Parathyroid adenoma (tissue), 2 donors: ENCODE results near the gene CD151.

ENCODE experiments used
- H2AFZ ChIP-seq: fragments of 300-600 bp; sonication (generic); one replicate; pipeline ENCODE4 v1.7.0; 2017; ENCODE audit warnings: antibody characterized with exemption, mild to moderate bottlenecking
- H3K27ac ChIP-seq: fragments of 300-600 bp; sonication (generic); one replicate; pipeline ENCODE4 v1.7.0; 2017
- H3K27me3 ChIP-seq: fragments of 300-600 bp; sonication (generic); one replicate; pipeline ENCODE4 v1.7.0; 2017; ENCODE audit warnings: low read length; ENCODE audit not compliant: control insufficient read depth, insufficient read depth
- H3K36me3 ChIP-seq: fragments of 300-600 bp; sonication (generic); one replicate; pipeline ENCODE4 v1.7.0; 2017; ENCODE audit warnings: low read length; ENCODE audit not compliant: control insufficient read depth, insufficient read depth
- H3K4me1 ChIP-seq: fragments of 300-600 bp; sonication (generic); one replicate; pipeline ENCODE4 v1.7.0; 2017; ENCODE audit warnings: control low read depth
- H3K4me2 ChIP-seq: fragments of 300-600 bp; sonication (generic); one replicate; pipeline ENCODE4 v1.7.0; 2017; ENCODE audit warnings: low read length
- H3K4me3 ChIP-seq: fragments of 300-600 bp; sonication (generic); one replicate; pipeline ENCODE4 v1.7.0; 2017; ENCODE audit warnings: low read depth, low read length
- H3K79me2 ChIP-seq: fragments of 300-600 bp; sonication (generic); one replicate; pipeline ENCODE4 v1.7.0; 2017; ENCODE audit warnings: control low read depth
- H3K9ac ChIP-seq: fragments of 300-600 bp; sonication (generic); one replicate; pipeline ENCODE4 v1.7.0; 2017; ENCODE audit warnings: mild to moderate bottlenecking
- H3K9me3 ChIP-seq: fragments of 300-600 bp; sonication (generic); one replicate; pipeline ENCODE4 v1.7.0; 2017; ENCODE audit warnings: low read length; ENCODE audit not compliant: control insufficient read depth
- CTCF ChIP-seq: fragments of 300-600 bp; sonication (generic); IDR thresholded peaks from one replicate; pipeline ENCODE4 v1.7.0; 2017; ENCODE audit warnings: antibody characterized with exemption, mild to moderate bottlenecking
- donor health status: primary hyperparathyroidism.

Gene CD151

DNA sequence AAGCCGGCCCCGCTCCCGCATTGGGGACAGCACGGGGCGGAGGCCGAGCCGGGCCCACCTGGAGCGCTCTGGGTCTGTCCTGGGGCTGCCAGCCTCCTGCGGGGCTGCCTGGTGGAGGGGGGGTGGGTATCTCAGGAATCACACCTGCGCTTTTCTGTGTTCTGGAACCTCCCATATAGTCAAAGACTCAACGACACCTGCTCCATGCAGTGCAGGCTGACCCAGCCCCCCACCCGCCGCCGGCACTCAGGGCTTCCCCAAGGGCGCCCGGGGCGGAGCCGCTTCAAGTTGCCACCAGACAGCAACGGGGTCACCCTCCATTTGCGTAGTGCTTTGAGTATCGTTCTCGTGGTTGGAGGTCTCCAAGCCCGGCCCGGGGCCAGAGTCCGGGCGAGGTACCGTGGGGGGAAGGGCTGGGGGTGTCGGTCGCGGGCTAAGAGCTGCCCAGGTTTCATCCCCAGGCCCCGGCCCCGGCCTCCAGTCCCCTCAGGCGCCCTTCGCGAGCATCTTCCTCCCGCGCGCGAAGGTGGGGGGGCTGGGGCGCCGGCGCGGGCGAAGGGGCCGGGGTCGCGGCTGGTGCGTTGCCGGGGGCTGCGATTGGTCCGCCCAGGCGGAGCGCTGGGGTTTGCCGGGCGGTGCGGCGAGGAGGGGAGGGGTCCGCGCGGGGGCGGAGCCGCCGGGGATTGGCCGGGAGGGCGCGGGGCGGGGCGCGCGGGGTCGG, 16.5 kb downstream of the CD151 start:
- Histone ChIP-seq H3K4me1 (no peaks in the 10 kb centered on the region), H3K9ac (no peak overlapping the region), H3K27me3 (no peaks in the 10 kb centered on the region), H3K36me3 (no peaks in the 10 kb centered on the region), H3K4me3 (no peak overlapping the region), H3K4me2 (no peak overlapping the region), H3K9me3 (no peaks in the 10 kb centered on the region), H3K27ac (no peak overlapping the region), H2AFZ (no peak overlapping the region), H3K79me2 (no peaks in the 10 kb centered on the region)
- TF ChIP-seq CTCF = no peak

DNA sequence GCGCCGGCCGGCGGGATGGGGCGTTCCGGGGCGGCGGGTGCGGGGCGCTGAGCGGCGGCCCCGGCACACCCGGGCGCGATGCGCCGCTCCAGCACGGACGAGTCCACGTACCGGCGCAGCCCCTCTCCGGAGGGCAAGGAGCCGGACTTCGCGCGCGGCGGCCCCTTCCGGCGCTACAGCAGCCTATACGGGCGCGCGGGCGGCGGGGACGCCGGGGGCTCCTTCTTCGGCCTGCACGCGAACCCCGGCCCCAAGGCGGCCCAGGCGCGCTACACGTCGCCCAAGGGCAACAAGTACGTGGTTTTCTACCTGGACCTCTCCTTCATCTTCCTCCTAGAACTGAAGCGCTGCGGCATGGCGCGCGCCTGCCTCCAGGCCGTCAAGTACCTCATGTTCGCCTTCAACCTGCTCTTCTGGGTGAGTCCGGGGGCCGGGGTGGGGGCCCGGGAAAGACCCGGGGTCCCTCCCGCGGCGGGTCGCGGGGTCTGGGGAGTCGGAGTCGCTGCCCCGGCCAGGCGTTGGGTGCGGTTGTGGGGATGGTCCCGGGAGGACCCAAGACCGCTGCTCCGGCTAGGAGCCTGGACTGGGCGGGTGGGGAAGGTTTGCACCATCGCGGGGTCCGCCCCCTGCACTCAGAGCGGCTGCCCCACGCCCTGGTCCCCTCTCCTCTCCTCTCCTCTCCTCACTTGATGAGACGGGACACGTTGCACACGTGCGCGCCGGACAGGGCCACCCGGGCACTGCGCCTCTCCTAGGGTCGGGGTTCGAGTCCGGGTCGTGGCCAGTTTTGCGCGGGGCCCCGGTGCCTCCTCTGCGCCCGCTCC, 17.4 kb downstream of the CD151 start:
- H3K79me2 ChIP-seq = no peaks in the 10 kb centered on the region
- H3K27me3 ChIP-seq = no peaks in the 10 kb centered on the region
- no peak overlapping the region for H2AFZ ChIP-seq
- H3K9me3 ChIP-seq = no peaks in the 10 kb centered on the region
- no peaks in the 10 kb centered on the region for H3K4me1 ChIP-seq
- no peaks in the 10 kb centered on the region for H3K36me3 ChIP-seq
- no peak overlapping the region for H3K27ac ChIP-seq
- H3K9ac ChIP-seq = no peak overlapping the region
- H3K4me3 ChIP-seq = no peak overlapping the region
- no peak for TF ChIP-seq CTCF
- H3K4me2 ChIP-seq = no peak overlapping the region

GRCh38 chr11:850775-851763, 18.3 kb downstream of the CD151 start:
- Histone ChIP-seq H3K4me3 (no peak overlapping the region), H3K4me2 (no peak overlapping the region), H3K4me1 (no peaks in the 10 kb centered on the region), H3K27me3 (no peaks in the 10 kb centered on the region), H3K9ac (no peak overlapping the region), H3K36me3 (no peaks in the 10 kb centered on the region), H3K79me2 (no peaks in the 10 kb centered on the region), H2AFZ (no peak overlapping the region), H3K27ac (no peak overlapping the region), H3K9me3 (no peaks in the 10 kb centered on the region)
- TF ChIP-seq CTCF = no peak

GRCh38 chr11:852762-853161, 20.0 kb downstream of the CD151 start:
- H3K27ac ChIP-seq = no peak overlapping the region
- H3K36me3 ChIP-seq = no peaks in the 10 kb centered on the region
- no peaks in the 10 kb centered on the region for H3K9me3 ChIP-seq
- H2AFZ ChIP-seq = no peak overlapping the region
- no peaks in the 10 kb centered on the region for H3K27me3 ChIP-seq
- H3K79me2 ChIP-seq = no peaks in the 10 kb centered on the region
- H3K9ac ChIP-seq = no peak overlapping the region
- no peak overlapping the region for H3K4me2 ChIP-seq
- no peak for TF ChIP-seq CTCF
- H3K4me1 ChIP-seq = no peaks in the 10 kb centered on the region
- H3K4me3 ChIP-seq = no peak overlapping the region
